GM19193 (cell line): ENCODE data around the gene USP50.

Experiments
- POLR2A ChIP-seq: IDR thresholded peaks from 4 replicates; pipeline ENCODE4 v1.6.1; 2011; ENCODE audit not compliant: insufficient read depth, insufficient read length; ENCODE audit errors: extremely low read depth

The USP50 gene

GRCh38 chr15:50546566-50546965 is at the start of gene USP50:
TSS of gene USP50 (minus strand) at chr15:50546666. CDS start at chr15:50546525, 141 bp downstream.
- TF ChIP-seq POLR2A, result no peak

GRCh38 chr15:50594311-50594710 is 47.8 kb upstream of the USP50 start:
- no peak for TF ChIP-seq POLR2A

- no peak for TF ChIP-seq POLR2A
These were observed 47.3 kb upstream of the USP50 start for GRCh38 chr15:50593761-50594160.

- TF ChIP-seq POLR2A, result no peak
These were observed 43.8 kb upstream of the USP50 start for GRCh38 chr15:50590288-50590687.

- no peak for TF ChIP-seq POLR2A
These were observed 31.0 kb upstream of the USP50 start for GRCh38 chr15:50577492-50577891.

GRCh38 chr15:50576166-50576565 is 29.7 kb upstream of the USP50 start:
- TF ChIP-seq POLR2A, result no peak

- no peak for TF ChIP-seq POLR2A
These were observed 17.3 kb upstream of the USP50 start for GRCh38 chr15:50563756-50564155.

- TF ChIP-seq POLR2A, result no peak
These were observed 16.5 kb upstream of the USP50 start for GRCh38 chr15:50562735-50563640.

GRCh38 chr15:50558012-50558411 is 11.5 kb upstream of the USP50 start:
- no peak for TF ChIP-seq POLR2A

- TF ChIP-seq POLR2A, result no peak
These were observed 10.3 kb upstream of the USP50 start for GRCh38 chr15:50556642-50557371.

GRCh38 chr15:50552238-50552637 is 5.8 kb upstream of the USP50 start:
- TF ChIP-seq POLR2A, result no peak

- TF ChIP-seq POLR2A, result no peak
These were observed 2.9 kb upstream of the USP50 start for GRCh38 chr15:50549326-50549725.

GRCh38 chr15:50544368-50544767 is 2.1 kb downstream of the USP50 start:
- no peak for TF ChIP-seq POLR2A

- TF ChIP-seq POLR2A, result no peak
These were observed 2.9 kb downstream of the USP50 start for GRCh38 chr15:50543556-50543955.

GRCh38 chr15:50542887-50543210 is 3.6 kb downstream of the USP50 start:
- no peak for TF ChIP-seq POLR2A

GRCh38 chr15:50531766-50532165 is 14.7 kb downstream of the USP50 start:
- TF ChIP-seq POLR2A, result no peak

- no peak for TF ChIP-seq POLR2A
These were observed 15.3 kb downstream of the USP50 start for GRCh38 chr15:50531163-50531562.

GRCh38 chr15:50523851-50524251 is 22.6 kb downstream of the USP50 start:
- TF ChIP-seq POLR2A, result no peak
